HEK293 (cell line): Measurements from ENCODE around the gene MORN1.

Source experiments
- CTCF ChIA-PET: fragments of 350-600 bp; formaldehyde crosslinking; extraction: SDS; loops from one replicate; lab custom pipeline; 2021; ENCODE audit warnings: antibody characterized with exemption; lab: Yijun Ruan, JAX
- POLR2A ChIA-PET: fragments of 300-600 bp; formaldehyde crosslinking; extraction: SDS; loops from one replicate; lab custom pipeline; 2020; ENCODE audit warnings: antibody characterized with exemption, inconsistent platforms; lab: Yijun Ruan, JAX
- H3K27ac ChIP-seq: fragments of 200-500 bp; sonication (Bioruptor generic); 2 replicates; pipeline ENCODE4 v1.5.1; 2014; ENCODE audit warnings: low read depth, low read length, control low read depth, inconsistent platforms; ENCODE audit errors: extremely low read depth
- H3K36me3 ChIP-seq, 2 experiments: fragments of 200-500 bp in 1 of 2; sonication (Bioruptor generic) in 1 of 2; 1 replicate in 1 of 2; 2 replicates in 1 of 2; pipeline ENCODE4 v1.5.1; 2014 to 2017; ENCODE audit warnings: inconsistent platforms in 2 of 2, low read length in 2 of 2; ENCODE audit not compliant: control insufficient read depth in 2 of 2, insufficient read depth in 1 of 2
- H3K4me1 ChIP-seq: fragments of 200-500 bp; sonication (Bioruptor generic); 2 replicates; pipeline ENCODE4 v1.5.1; 2014; ENCODE audit warnings: mild to moderate bottlenecking, low read length, inconsistent platforms; ENCODE audit not compliant: control insufficient read depth, insufficient read depth
- H3K4me3 ChIP-seq: 2 replicates; pipeline ENCODE4 v1.5.1; 2011; ENCODE audit warnings: low read depth, mild to moderate bottlenecking, control low read depth, low read length, moderate library complexity
- H3K9me3 ChIP-seq: fragments of 200-500 bp; sonication (Bioruptor generic); 2 replicates; pipeline ENCODE4 v1.5.1; 2014; ENCODE audit warnings: low read depth, low read length, inconsistent platforms; ENCODE audit not compliant: control insufficient read depth, insufficient read depth
- EGR2 ChIP-seq: fragments of 450-650 bp; formaldehyde crosslinking; IDR thresholded peaks from 2 replicates; pipeline ENCODE4 v1.5.1; 2016; ENCODE audit warnings: low read depth, missing biosample characterization, missing genetic modification characterization
- MEIS1 ChIP-seq: sonication (generic); formaldehyde crosslinking; IDR thresholded peaks from 2 replicates; pipeline ENCODE4 v1.8.1; 2022; ENCODE audit warnings: missing genetic modification reagents, mild to moderate bottlenecking, borderline replicate concordance
- PRDM10 ChIP-seq: fragments of 450-650 bp; formaldehyde crosslinking; IDR thresholded peaks from 2 replicates; pipeline ENCODE4 v1.5.1; 2016; ENCODE audit warnings: missing biosample characterization, missing genetic modification characterization
- ZNF202 ChIP-seq: fragments of 450-650 bp; formaldehyde crosslinking; IDR thresholded peaks from 2 replicates; pipeline ENCODE4 v1.5.1; 2016; ENCODE audit warnings: missing biosample characterization, missing genetic modification characterization, borderline replicate concordance
- ZNF311 ChIP-seq: fragments of 450-650 bp; formaldehyde crosslinking; IDR thresholded peaks from 2 replicates; pipeline ENCODE4 v1.5.1; 2017; ENCODE audit warnings: missing biosample characterization, missing genetic modification characterization, borderline replicate concordance
- ZNF350 ChIP-seq: fragments of 450-650 bp; formaldehyde crosslinking; IDR thresholded peaks from 2 replicates; pipeline ENCODE4 v1.5.0; 2017; ENCODE audit warnings: missing biosample characterization, mild to moderate bottlenecking, missing genetic modification characterization
- ZNF426 ChIP-seq: fragments of 450-650 bp; formaldehyde crosslinking; IDR thresholded peaks from 2 replicates; pipeline ENCODE4 v1.5.1; 2017; ENCODE audit warnings: missing biosample characterization, missing genetic modification characterization, mild to moderate bottlenecking, inconsistent platforms, moderate library complexity
- ZNF558 ChIP-seq: fragments of 450-650 bp; formaldehyde crosslinking; IDR thresholded peaks from 2 replicates; pipeline ENCODE4 v1.5.1; 2016; ENCODE audit warnings: missing biosample characterization, missing genetic modification characterization
- ZNF621 ChIP-seq: fragments of 450-650 bp; formaldehyde crosslinking; IDR thresholded peaks from 2 replicates; pipeline ENCODE4 v1.5.1; 2017; ENCODE audit warnings: missing biosample characterization, missing genetic modification characterization
- ZNF629 ChIP-seq: fragments of 450-650 bp; formaldehyde crosslinking; IDR thresholded peaks from 2 replicates; pipeline ENCODE4 v1.5.1; 2017; ENCODE audit warnings: missing biosample characterization, missing genetic modification characterization
- ZNF830 ChIP-seq: fragments of 450-650 bp; IDR thresholded peaks from 2 replicates; pipeline ENCODE4 v1.5.0; 2018; ENCODE audit warnings: missing biosample characterization, missing genetic modification characterization, low read depth, mild to moderate bottlenecking, moderate library complexity
- TF ChIP-seq, protein P1 (sequence below): fragments of 450-650 bp; formaldehyde crosslinking; conservative IDR thresholded peaks from 2 replicates; pipeline ENCODE4 v1.5.1; 2016; ENCODE audit warnings: low read depth, missing biosample characterization, missing genetic modification characterization
- TF ChIP-seq, protein P2 (sequence below): fragments of 450-650 bp; formaldehyde crosslinking; IDR thresholded peaks from 2 replicates; pipeline ENCODE4 v1.5.1; 2016; ENCODE audit warnings: missing biosample characterization, missing genetic modification characterization
- TF ChIP-seq, protein P3 (sequence below): fragments of 450-650 bp; formaldehyde crosslinking; IDR thresholded peaks from 2 replicates; pipeline ENCODE4 v1.5.1; 2016; ENCODE audit warnings: missing biosample characterization, missing genetic modification characterization, borderline replicate concordance

The MORN1 gene

DNA sequence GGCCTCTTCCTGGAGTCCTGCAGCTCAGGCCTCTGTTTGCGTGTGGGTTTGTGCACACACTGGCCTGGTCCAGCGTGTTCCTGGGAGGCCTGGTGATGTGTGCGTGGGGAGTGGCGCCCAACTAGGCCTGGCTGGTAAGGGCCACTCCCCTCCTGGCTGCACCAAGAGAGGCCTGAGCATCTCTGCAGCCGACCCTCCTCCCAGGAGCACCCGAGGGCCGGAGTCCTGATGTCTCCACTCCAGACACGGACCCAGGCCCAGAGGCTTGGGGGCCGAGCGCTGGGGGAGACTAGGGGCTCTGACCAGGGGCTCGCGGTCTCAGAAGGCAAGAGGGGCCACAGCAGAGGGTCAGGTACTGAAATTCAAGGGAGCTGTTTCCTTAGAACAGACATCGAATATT lies 33.3 kb downstream of the MORN1 start (continued):
- TF ChIP-seq ZNF629 (tag by site-specific recombination) (no peak), ZNF830 (tag by site-specific recombination) (no peak), ZNF202 (tag by site-specific recombination) (no peak), ZNF426 (no peak)
- TF ChIP-seq, protein P1, sequence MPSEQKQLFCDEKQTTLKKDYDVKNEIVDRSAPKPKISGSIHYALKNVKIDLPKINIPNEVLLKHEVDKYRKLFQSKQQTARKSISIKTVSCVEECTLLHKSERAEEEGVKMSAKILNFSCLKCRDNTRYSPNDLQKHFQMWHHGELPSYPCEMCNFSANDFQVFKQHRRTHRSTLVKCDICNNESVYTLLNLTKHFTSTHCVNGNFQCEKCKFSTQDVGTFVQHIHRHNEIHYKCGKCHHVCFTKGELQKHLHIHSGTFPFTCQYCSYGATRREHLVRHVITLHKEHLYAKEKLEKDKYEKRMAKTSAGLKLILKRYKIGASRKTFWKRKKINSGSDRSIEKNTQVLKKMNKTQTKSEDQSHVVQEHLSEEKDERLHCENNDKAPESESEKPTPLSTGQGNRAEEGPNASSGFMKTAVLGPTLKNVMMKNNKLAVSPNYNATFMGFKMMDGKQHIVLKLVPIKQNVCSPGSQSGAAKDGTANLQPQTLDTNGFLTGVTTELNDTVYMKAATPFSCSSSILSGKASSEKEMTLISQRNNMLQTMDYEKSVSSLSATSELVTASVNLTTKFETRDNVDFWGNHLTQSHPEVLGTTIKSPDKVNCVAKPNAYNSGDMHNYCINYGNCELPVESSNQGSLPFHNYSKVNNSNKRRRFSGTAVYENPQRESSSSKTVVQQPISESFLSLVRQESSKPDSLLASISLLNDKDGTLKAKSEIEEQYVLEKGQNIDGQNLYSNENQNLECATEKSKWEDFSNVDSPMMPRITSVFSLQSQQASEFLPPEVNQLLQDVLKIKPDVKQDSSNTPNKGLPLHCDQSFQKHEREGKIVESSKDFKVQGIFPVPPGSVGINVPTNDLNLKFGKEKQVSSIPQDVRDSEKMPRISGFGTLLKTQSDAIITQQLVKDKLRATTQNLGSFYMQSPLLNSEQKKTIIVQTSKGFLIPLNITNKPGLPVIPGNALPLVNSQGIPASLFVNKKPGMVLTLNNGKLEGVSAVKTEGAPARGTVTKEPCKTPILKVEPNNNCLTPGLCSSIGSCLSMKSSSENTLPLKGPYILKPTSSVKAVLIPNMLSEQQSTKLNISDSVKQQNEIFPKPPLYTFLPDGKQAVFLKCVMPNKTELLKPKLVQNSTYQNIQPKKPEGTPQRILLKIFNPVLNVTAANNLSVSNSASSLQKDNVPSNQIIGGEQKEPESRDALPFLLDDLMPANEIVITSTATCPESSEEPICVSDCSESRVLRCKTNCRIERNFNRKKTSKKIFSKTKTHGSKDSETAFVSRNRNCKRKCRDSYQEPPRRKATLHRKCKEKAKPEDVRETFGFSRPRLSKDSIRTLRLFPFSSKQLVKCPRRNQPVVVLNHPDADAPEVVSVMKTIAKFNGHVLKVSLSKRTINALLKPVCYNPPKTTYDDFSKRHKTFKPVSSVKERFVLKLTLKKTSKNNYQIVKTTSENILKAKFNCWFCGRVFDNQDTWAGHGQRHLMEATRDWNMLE (tag by site-specific recombination) = no peak

- no peaks in the 10 kb centered on the region; a peak in 1 of 3 replicates for H3K36me3 ChIP-seq
- TF ChIP-seq PRDM10 (tag by site-specific recombination) (no peak), EGR2 (tag by site-specific recombination) (0 out of 2 replicates have a peak, but pooled peaks have one; percentile 9), ZNF311 (tag by site-specific recombination) (no peak)
- ChIA-PET POLR2A (interaction anchor here (0.6 kb wide), 1 partner anchor 12 kb away, joined by 6 read pairs; no protein-coding TSS in a partner anchor), CTCF (interaction anchor here (1.1 kb wide), 1 partner anchor 25 kb away, joined by 4 read pairs; no protein-coding TSS in a partner anchor)
- no peaks in the 10 kb centered on the region for H3K9me3 ChIP-seq
- H3K4me3 ChIP-seq = no peak overlapping the region
- no peak overlapping the region for H3K27ac ChIP-seq
- no peaks in the 10 kb centered on the region for H3K4me1 ChIP-seq
These were observed 34.2 kb downstream of the MORN1 start for GRCh38 chr1:2356911-2357845.

DNA sequence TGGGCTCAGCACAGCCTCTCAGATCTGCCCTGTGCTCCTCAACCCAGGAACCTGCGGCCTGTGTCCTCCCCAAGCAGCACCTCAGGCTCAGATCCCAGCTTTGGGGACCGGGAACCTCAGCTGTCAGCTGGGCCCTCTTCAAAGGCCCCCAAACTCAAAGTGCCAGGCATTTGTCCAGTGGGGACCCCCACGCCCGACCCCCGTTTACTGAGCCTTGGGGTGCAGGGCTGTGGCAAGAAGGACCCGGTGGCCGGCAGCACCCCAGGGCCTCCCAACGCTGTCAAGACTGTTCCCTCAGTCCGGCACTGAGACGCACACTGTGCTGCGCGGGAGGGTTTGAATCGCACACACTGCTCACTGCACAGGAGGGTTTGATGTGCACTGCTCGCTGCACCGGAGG lies 35.0 kb downstream of the MORN1 start:
- no peaks in the 10 kb centered on the region for H3K4me1 ChIP-seq
- CTCF ChIA-PET = no interaction called here
- no peak overlapping the region for H3K4me3 ChIP-seq
- TF ChIP-seq ZNF350 (no peak), ZNF621 (tag by site-specific recombination) (no peak), ZNF558 (tag by site-specific recombination) (no peak), MEIS1 (CRISPR knock-in tag) (no peak)
- TF ChIP-seq, protein P2, sequence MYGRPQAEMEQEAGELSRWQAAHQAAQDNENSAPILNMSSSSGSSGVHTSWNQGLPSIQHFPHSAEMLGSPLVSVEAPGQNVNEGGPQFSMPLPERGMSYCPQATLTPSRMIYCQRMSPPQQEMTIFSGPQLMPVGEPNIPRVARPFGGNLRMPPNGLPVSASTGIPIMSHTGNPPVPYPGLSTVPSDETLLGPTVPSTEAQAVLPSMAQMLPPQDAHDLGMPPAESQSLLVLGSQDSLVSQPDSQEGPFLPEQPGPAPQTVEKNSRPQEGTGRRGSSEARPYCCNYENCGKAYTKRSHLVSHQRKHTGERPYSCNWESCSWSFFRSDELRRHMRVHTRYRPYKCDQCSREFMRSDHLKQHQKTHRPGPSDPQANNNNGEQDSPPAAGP (tag by site-specific recombination) = no peak
- TF ChIP-seq, protein P3, sequence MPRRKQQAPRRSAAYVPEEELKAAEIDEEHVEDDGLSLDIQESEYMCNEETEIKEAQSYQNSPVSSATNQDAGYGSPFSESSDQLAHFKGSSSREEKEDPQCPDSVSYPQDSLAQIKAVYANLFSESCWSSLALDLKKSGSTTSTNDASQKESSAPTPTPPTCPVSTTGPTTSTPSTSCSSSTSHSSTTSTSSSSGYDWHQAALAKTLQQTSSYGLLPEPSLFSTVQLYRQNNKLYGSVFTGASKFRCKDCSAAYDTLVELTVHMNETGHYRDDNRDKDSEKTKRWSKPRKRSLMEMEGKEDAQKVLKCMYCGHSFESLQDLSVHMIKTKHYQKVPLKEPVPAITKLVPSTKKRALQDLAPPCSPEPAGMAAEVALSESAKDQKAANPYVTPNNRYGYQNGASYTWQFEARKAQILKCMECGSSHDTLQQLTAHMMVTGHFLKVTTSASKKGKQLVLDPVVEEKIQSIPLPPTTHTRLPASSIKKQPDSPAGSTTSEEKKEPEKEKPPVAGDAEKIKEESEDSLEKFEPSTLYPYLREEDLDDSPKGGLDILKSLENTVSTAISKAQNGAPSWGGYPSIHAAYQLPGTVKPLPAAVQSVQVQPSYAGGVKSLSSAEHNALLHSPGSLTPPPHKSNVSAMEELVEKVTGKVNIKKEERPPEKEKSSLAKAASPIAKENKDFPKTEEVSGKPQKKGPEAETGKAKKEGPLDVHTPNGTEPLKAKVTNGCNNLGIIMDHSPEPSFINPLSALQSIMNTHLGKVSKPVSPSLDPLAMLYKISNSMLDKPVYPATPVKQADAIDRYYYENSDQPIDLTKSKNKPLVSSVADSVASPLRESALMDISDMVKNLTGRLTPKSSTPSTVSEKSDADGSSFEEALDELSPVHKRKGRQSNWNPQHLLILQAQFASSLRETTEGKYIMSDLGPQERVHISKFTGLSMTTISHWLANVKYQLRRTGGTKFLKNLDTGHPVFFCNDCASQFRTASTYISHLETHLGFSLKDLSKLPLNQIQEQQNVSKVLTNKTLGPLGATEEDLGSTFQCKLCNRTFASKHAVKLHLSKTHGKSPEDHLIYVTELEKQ (tag by site-specific recombination) = no peak

More for the DNA sequence above, 35.0 kb downstream of the MORN1 start:
- no peaks in the 10 kb centered on the region; a peak in 1 of 3 replicates for H3K36me3 ChIP-seq
- H3K27ac ChIP-seq = no peak overlapping the region
- POLR2A ChIA-PET = no interaction called here
- no peaks in the 10 kb centered on the region for H3K9me3 ChIP-seq
